HG03097 (cell line): ENCODE results near the gene FAM53B.

Experiments
- ATAC-seq: cut with Tn5 transposase; IDR thresholded peaks from one replicate; pipeline ENCODE4 v1.9.1; 2021; ENCODE audit not compliant: unreplicated experiment, low FRiP score

FAM53B gene

DNA sequence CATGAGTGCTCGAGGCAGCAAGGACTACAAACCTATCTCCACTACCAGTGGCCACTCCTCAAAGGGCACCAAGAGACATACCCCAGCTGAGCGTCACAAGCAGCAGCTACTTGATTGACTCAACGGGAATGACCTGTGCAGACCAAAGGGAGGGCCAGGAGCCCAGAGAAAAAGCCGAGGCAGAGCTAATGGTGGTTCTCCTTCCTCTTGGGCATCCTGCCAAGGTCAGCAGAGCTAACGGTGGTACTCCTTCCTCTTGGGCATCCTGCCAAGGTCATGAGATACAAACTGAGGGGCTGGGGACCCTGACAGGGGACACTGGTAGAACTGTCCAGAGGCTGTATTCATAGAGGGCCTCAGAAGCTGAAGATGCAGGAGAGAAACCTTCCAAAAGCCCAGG is 60.4 kb downstream of the FAM53B start:
- no peak for ATAC-seq

DNA sequence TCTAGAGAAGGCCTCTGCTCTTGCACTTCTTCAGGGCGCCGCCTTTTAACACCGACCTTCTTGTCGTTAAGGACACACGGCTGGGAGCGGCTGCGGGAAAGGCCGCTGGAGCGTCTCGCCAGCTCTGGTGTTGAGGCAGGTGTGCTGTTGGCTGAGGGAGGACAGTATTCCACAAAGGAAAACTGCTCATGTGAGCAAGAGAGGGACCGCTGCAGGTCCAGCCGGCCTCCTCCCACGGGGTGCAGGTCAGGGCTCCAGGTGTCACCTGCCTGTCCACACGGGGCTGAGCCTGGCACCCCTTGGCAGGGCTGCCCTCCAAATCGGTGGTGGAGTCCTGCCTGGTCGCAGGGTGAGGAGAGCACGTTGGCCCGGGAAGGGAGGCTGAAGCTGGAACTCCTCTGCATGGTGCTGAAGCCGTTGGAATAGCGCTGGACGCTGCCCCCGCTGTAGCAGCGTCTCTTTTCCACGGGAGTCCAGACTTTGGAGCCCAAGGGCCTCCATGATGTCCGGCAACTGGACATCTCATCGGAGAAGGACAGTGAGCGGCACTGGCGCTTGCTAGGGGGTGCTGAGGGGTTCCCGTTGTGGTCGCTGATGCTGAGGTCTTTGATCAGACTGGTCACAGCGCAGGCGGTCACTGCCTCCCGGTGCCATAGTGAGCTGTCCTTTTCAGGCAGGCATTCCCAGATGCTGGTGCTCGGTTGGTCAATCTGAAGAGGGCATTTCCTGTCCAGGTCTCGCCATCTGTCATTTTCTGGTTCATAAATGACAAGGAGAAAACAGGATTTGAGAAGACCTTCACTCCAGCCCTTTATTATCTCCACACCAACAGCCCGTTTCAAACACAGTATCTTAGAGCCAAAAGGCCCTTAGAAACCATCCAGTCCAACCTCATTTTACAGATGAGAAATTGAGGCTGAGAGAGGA is 62.3 kb downstream of the FAM53B start:
- ATAC-seq, result no peak

DNA sequence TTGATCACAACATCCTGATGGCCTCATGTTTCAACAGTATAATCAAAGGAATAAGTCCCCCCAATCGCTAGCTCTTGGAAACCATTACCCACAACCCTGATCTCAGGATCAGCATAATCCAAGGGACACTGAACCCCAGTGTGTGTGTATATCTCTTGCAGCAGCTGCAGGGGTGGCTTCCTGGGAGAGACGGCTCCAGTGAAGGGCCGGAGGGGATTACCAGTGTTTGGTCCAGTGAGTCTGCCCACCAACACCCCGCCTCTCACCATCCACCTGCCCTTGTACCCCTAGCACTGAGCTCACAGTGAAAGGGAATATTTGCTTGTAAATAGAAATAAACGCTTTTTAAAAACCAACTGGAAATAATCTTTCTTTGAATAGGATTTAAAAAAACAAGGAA is 63.1 kb downstream of the FAM53B start:
- ATAC-seq, result no peak

DNA sequence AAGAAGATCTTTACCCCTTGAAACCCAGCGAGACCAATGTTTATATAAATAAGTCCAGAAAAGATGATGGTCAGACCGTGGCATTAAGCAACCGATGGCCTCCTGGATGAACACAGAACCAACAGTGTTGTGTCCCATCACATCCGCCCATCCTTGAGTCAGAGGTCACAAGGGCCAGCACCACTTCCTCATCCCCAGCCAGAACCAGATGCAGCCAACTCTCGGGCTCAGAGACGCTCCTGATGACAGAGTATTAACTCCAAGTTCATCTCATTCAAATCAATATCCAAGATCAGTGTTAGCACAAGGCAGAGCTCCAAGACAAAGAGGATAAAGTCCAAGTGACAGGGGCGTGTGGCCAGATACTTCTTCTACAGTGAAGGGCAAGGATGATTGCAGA is 63.5 kb downstream of the FAM53B start:
- no peak for ATAC-seq

DNA sequence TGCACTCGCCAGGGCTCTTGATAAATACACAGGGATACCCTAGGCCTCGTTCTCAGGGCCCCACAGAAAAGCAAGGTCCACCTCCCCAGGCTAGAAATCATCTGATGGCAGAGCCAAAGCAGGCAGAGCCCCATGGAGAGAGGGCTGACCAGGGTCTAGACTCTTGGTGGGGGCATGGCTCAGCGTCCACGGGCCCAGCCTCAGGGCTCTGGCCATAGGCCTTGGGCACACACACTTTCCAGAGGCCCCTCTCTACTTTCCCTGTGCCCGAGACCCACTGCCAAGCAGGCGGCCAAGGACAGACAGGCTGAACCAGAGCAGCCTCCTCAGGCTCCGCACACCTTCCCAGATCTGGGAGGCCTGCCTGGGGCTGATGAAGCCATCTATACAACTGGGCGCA is 64.8 kb downstream of the FAM53B start:
- no peak for ATAC-seq

DNA sequence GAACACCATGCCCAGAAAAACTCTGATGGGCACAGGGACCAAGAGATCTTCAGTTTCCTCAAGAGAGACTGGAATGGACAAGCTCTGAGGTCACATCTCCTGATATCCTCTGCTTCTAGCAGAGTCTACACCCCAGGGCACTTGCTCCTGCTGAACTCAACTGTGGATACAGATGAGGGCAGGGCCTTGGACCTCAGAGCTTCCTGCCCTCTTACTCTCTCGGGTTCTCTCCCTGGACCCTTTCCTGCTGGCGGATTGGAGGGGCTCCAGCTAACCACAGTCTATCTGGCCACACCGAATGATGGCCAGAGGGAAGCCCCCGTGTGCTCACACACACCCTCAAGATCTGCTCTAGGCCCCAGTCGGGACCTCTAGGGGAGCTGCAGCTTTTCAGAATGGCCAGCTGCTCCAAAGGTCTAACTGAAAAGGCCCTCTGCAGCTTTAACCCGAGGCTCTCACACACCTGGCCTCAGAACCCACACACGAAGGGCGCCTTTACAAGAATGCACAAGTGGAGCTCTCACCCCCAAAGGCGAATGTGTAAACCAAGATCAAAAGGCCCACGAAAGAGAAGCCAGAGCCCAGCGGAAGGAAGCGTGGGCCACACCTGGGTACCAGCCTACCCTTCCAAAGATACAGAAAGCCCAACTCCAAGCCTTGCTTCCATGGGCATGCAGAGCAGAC is 65.5 kb downstream of the FAM53B start:
- no peak for ATAC-seq

DNA sequence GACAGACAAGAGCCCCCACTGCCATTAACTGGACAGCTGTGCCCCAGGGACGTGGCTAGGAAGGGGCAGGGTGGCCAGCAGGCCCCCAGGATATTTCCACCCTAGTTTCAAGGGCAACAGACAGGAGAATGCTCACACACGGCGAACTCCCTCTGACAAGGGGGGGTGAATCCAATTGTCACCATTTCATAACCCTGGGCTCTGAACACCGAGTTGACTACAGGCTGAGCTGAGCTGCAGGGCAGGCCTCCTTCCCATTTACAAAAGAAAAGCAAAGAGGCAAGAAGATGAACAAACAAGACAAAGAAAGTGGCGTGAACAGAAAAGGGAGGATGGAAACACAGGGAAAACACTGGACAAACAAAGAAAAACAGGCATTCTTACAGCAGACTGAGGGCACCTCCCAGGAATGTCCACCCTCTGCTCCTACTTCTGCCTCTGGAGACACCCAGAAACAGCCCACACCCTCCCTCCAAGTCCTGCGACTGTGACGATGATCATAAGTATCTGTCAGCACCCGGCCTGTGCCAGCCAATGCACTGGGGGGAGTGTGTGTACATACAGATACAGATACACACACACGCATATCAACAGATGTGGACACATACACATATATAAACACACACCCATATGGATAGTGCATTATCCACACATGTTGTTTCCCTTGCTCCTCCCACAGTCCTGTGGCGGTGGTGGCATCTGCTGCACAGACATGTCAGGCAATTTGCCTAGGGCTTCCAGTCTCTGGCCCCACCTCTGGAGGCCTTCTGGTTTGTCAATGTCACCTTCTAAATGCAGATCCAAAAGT is 66.2 kb downstream of the FAM53B start:
- ATAC-seq, result no peak

DNA sequence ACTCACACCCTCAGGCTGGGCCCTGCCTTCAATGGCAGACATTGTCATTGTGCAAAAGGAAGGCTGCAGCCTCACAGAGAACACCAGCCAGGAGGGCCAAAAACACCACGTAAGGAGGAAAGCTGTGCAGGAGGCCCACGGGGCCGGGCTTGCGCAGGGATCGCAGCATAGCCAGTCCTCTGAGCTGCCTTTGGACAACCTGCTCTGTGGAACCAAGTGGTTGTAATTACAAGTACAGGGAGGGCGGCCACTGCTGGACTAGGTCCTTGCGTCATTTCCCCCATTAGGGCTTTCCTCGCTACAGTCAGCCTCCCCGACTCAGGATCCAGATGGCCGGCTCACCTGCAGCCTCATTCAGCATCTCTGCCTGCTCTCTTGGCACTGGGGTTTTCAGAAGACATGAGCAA is 66.9 kb downstream of the FAM53B start:
- no peak for ATAC-seq

DNA sequence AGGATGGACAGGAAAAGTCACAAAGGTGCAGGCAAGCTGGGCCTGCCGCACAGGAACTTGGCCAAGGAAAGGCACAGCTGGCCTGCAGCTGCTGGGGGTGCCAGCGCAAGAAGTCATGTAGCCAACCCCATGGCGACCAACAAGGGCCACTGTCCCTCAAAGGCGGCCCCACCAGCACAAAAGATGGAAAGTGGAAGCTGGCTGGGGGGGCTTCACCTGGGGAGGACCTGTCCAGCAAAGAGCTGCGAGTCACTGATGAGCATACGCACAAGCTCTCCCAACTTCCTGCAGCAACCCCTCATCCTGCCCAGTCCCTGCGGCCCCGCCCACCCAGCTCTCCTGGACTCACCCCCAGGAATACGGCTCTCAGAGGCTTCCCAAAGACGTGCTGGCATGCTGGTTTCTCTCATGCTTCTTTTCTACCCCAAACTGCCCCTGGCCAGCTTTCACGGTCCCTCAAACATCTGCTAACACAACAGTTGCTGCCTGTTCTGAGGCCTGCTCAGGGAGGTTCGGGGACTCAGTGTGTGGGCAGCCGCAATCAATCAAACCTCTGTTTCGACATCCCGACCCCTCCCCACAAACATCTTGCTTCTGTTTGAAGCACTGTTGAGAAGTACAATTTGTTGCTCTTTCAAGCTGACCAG is 67.6 kb downstream of the FAM53B start:
- ATAC-seq, result no peak

DNA sequence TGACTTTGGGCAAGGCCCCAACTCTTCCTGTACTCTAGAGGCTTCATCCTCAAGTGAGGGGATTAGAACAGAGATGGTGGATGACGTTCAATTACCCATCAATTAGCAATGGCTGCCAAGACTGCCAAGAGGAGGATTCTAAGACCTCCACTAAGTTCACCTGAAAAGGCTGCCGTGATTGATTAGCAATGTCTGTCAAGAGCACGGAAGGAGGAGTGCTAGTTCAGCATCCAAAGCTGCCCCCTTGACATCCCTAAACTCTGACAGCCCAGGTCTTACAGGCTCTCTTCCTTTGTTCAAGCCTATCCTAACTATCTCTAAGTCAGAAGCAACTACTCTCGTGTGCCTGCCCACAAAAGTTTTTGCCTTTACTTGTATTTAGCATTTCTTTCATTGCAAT is 68.4 kb downstream of the FAM53B start:
- no peak for ATAC-seq

DNA sequence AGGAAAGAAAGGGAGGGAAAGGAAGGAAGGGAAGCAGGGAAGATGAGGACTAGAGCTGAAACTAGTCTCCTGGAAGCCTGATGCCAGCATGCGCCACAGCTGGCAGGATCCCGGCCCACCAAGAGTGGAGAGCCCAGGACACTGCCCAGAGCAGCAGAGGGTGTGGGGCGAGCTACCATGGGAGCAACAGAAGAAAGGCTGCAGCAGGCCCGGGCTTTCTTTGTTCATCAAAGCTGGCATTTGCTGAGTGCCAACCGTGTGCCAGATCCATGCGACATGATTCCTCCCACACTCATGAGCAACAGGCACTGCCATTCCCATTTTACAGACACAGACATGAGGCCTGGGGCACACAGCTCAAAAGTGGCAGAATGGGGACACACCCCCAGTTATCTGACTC is 68.9 kb downstream of the FAM53B start:
- no peak for ATAC-seq

DNA sequence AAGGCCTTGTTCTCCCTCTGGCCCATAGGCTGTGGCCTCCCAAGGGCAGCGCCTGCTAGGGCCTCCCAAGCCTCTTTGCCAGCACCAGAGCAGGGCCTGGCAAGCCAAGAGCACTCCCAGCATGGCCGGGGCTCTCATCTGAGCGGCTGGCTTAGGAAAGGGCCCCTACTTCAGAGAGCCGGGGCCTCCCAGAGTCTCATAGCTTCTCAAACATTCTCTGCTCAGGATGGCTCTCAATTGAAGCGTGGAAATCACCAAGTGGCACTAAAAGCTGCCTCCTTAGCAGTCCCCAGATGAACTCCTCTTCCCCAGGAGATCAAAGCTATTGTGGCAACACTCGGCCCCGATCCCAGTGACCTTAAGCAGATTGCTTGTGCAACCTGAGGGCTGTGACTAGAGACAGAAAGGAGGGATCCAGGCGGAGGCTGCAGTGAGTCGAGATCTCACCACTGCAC is 69.4 kb downstream of the FAM53B start:
- no peak for ATAC-seq

DNA sequence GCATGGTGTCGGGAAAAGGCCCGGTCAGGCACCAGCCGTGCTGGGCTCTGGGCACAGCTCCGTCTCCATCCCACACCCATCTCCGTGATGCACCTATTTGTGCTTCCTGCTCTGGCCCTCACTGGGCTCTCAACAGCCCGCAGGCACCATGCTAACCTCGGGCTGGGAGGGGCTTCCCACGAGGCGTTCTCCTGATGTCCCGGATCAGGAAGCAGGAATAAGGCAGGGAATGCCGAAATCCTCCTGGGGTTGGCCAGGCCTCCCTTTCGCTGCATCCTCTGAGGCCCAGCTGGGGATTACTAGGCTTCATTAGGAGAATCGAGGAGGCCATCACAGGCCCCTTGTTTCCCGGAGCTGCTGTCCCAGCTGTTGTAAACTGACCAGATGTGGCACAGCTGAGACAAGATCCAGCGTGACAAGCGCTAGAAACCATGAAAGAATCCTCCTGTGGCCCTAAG is 72.0 kb downstream of the FAM53B start:
- ATAC-seq, result no peak

DNA sequence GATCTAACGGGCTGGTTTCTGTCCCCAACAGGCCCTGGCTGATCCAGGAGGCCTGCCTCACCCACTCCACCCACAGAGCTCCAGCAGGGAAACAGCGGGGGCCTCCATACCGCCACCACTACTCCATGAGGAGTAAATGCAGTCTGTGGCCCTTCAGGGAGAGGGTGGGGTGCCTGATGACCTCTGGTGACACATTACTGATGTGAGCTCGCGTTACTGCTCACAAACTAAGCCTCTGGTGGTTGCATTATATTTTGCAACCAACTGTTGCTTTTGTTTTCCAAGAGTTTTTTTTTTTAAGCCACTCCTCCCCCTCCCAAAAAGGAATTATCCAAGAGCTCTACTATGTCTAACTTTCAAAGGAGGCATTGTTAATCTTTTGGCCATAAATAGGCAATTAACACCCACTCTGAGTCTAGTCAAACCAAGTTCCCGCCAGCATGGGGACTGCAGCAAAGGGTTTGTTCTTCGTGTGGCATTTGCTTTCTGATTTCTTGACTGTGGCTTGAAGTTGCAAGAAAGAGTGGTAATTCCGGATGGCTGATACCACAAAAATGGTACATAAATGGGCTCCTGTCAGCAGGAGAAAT is 72.6 kb downstream of the FAM53B start:
- no peak for ATAC-seq

DNA sequence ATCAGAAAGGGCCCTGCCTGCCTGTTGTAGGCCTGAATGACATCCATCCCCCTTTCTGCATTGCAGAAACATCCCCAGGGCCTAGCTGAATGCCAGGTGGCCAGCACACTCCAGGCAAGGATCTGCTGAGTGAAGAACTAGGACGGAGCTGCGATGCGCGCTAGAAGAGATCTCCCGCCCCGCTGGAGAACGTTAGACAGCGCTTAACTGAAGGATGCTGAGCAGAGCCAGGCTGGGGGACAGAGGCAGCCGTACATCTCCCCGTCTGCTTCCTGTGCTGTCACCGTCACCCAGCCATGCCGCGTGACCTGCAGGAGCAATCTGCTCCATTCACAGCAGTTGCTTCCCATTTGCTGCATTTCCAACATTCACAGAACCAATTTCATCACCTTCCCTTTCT is 73.3 kb downstream of the FAM53B start:
- no peak for ATAC-seq

DNA sequence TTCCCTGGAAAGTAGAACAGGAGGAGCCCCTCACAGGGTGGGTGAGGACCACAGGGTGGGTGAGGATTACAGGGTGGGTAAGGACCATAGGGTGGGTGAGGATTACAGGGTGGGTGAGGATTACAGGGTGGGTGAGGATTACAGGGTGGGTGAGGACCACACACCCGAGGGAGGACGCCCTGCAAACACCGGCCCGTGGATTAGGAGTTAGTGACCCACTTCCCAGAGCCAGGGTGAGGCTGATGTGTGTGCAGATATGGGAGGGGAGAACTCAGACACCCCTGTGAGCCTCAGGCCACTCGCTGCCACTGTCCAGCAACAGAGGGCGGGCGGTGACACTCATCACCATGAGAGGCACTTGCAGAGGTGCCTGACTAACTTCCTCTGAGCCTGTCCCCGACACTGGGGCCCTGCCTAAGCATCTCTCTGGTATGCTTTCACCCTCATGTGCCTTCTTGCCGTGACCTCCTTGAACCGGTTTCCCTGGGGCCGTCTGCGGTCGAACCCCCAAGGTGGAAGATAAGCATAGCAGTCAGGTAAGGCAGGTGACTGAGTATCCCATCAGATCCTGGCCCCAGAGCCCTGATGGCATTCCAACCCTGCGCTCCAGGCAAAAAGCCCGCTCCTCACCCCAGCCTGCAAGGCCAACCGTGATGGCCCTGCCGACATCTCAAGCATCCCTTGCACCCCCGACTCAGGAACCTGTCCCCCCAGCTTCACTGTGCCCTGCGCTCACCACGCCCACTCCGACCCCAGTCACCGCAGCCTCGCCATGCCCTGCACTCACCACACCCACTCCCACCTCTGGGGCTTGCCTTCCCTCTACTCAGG is 74.1 kb downstream of the FAM53B start:
- no peak for ATAC-seq

DNA sequence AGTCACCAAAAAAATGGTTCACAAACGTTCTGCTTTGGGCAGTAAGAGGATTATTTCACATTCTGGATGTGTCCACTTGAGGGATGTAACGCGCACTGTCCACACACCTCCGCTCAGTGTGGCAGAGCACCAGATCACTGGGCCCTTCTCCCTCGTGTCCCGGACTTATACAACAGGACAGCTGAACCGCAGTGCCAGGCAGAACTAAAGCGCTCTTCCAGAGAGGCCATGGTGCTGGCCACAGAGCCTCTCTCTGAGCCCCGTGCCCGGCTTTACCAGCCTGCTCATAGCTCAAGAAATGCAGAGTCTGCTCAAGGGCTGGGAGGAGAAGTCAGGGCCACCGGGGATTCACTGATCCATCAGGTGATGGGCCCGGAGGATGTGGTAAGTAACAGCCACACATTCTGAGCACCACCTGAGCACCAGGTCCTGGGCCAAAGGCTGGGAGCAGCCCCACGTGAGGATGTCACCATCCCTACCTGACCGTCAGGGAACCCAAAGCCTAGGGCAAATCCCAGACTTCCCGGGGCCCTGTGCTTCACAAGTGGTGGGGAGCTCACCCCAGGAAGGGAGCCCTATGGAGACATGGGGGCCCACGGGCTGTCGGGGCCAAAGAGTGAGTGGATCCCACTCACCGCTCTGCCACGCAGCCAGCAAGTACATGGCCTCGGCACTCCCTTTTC is 74.9 kb downstream of the FAM53B start:
- ATAC-seq, result no peak

DNA sequence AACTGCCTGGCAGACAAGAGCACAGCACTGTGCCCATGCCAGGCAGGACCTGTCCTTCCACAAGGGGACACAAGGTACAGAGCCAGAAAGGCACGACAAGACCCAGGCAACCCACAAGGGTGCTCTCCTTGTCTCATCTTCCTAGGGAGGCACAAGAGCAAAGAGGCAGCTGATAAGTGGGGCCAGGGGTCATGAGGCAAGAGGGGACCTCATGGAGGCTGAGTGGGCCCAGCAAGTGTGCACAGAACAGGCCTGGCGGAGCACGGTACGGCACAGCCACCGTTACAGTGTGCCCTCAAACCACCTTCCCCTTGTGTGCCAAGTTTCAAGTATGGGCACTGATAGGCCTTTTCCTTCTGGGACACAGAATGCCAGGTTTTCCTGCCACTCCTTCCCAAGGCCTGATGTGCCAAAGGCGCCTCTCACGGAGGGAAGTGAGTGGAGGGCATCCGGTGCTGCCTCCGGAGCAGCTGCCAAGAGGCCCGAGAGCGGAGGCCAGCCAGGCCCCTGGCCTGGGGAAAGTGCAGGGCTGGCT is 75.6 kb downstream of the FAM53B start:
- ATAC-seq, result no peak
